ENCODE measurements around the gene PIM1.
"Not testable (repeated sequence)": the region's sequence is repeated elsewhere in the genome, so short reads cannot be mapped to it uniquely, and the experiment has no call there.

The PIM1 gene

GRCh38 chr6:37169496-37170272, at the start of gene PIM1:
PIM1 (plus strand) TSS chr6:37170152; CDS start chr6:37170576, 424 bp downstream.
- peak; percentile 99 to 100 for DNase-seq

GRCh38 chr6:37121556-37121955, 48.4 kb upstream of the PIM1 start:
- DNase-seq, result no peak

- no peak for DNase-seq
Observed at GRCh38 chr6:37122861-37123260, 47.1 kb upstream of the PIM1 start.

GRCh38 chr6:37123957-37124729, 45.8 kb upstream of the PIM1 start:
- no peak for DNase-seq

GRCh38 chr6:37125774-37126492, 44.0 kb upstream of the PIM1 start:
- DNase-seq, result no peak

GRCh38 chr6:37126493-37126958, 43.4 kb upstream of the PIM1 start:
- DNase-seq, result no peak

GRCh38 chr6:37126961-37127616, 42.9 kb upstream of the PIM1 start:
- no peak for DNase-seq

GRCh38 chr6:37127961-37128862, 41.7 kb upstream of the PIM1 start:
- no peak for DNase-seq

GRCh38 chr6:37128863-37129443, 41.0 kb upstream of the PIM1 start:
- not testable (repeated sequence) for DNase-seq

GRCh38 chr6:37129566-37129965, 40.4 kb upstream of the PIM1 start:
- no peak for DNase-seq

GRCh38 chr6:37130704-37131103, 39.2 kb upstream of the PIM1 start:
- DNase-seq, result no peak

- no peak for DNase-seq
Observed at GRCh38 chr6:37131104-37131959, 38.6 kb upstream of the PIM1 start.

GRCh38 chr6:37131960-37132253, 38.0 kb upstream of the PIM1 start:
- no peak for DNase-seq

- no peak for DNase-seq
Observed at GRCh38 chr6:37134036-37134395, 35.9 kb upstream of the PIM1 start.

- no peak for DNase-seq
Observed at GRCh38 chr6:37134396-37135191, 35.4 kb upstream of the PIM1 start.

GRCh38 chr6:37135835-37136694, 33.9 kb upstream of the PIM1 start:
- no peak for DNase-seq

GRCh38 chr6:37136821-37137200, 33.1 kb upstream of the PIM1 start:
- DNase-seq, result no peak

GRCh38 chr6:37137201-37138090, 32.5 kb upstream of the PIM1 start:
- DNase-seq, result peak in 1 of 2 experiments; percentile 11

Measured in stimulated activated CD4-positive, alpha-beta T cell treated with anti-CD3 and anti-CD28 coated beads, Interleukin-4, amount 100 ng/mL, for 4 hours (primary cell).